ENCODE results near the gene FAT3. TPM values are rescaled to one million over a fixed set of nuclear protein-coding genes. Genes with fewer than 3 reads are reported as not detected.
A peak's percentile ranks its signal among the peaks of the same experiment; 100 is the strongest.

The FAT3 gene
- 1.7 and 2.2 TPM in 2 replicates for total RNA-seq (ENCODE audit: low replicate concordance)

DNA sequence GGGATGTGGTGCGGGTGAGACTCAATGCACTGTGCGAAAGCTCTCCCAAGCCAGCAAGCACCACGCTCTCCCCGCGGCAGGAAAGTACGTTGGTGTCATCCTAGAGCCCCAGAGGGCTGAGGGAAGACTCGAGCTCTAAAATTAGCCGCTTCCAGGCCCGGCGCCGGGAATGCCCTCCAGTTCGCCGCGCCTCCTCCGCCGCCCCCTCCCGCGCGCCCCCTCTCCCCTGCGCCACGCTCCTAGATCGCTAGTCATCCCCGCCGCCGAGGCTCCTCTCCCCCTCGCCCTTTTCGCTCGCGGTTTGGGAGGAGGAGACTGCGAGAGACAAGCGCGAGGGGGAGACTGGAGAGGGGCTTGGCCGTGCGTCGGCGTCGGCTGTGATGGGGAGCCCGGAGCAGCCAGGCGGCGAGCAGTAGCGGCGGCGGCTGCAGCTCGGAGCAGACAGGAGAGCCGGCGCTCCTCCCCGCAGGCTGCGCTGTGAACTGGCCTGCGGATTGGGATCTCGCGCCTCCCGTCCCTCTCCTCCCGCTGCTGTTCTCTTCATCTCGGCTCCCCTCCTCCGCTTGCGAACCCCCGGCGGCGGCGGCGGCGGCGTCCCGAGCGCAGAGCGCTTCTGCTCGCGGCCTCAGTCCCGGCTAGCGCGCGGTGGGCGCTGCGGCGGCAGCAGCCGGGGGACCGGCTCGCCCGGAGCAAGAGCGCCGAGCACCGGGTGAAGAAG is at the start of gene FAT3:
TSS of gene FAT3 (plus strand) at position 412 of the 718 bp plus-strand sequence. CDS start 127,295 bp downstream, outside the sequence.
- TF ChIP-seq, protein P1, sequence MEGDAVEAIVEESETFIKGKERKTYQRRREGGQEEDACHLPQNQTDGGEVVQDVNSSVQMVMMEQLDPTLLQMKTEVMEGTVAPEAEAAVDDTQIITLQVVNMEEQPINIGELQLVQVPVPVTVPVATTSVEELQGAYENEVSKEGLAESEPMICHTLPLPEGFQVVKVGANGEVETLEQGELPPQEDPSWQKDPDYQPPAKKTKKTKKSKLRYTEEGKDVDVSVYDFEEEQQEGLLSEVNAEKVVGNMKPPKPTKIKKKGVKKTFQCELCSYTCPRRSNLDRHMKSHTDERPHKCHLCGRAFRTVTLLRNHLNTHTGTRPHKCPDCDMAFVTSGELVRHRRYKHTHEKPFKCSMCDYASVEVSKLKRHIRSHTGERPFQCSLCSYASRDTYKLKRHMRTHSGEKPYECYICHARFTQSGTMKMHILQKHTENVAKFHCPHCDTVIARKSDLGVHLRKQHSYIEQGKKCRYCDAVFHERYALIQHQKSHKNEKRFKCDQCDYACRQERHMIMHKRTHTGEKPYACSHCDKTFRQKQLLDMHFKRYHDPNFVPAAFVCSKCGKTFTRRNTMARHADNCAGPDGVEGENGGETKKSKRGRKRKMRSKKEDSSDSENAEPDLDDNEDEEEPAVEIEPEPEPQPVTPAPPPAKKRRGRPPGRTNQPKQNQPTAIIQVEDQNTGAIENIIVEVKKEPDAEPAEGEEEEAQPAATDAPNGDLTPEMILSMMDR (IDR thresholded peaks at IDR 0.05; ENCODE audit: insufficient read depth, low read length), result no peak
- no peak within 1 kb of the TSS for H3K4me3 ChIP-seq (ENCODE audit: low read depth, low read length)
- no peak for DNase-seq (ENCODE audit: low read depth)

DNA sequence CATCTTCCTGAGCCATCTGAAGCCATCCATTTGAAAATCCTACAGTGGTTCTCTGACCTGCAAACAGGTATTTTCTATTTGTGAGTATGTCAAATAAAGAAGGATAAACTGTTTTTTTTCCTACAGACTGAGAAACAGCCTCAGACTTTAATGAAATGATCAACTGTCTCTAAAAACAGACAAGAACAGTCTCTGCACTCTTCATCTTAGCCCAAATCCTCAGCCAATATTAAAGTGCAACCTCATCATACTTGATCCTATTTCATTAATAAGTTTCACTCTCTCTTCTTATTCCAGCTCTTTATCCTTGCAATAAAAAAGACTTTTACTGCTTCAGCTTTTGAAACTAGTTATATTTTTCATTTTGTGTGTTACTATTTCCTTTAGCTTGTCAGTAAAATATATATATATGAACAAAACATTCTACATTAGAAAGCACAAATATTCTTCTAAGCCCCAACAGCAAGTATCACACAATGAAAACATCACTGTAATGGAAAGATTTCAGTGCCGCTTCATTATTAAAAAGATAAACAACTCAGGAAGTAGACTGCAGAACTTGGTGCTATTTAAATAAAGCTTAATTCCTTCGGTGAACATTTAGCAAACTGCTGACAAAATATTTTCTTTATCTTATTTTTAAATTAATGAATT is 45.5 kb upstream of the FAT3 start:
- no peak overlapping the region for H3K4me3 ChIP-seq (ENCODE audit: low read depth, low read length)
- TF ChIP-seq, protein P1 (IDR thresholded peaks at IDR 0.05; ENCODE audit: insufficient read depth, low read length), result no peak
- DNase-seq (ENCODE audit: low read depth), result no peak

DNA sequence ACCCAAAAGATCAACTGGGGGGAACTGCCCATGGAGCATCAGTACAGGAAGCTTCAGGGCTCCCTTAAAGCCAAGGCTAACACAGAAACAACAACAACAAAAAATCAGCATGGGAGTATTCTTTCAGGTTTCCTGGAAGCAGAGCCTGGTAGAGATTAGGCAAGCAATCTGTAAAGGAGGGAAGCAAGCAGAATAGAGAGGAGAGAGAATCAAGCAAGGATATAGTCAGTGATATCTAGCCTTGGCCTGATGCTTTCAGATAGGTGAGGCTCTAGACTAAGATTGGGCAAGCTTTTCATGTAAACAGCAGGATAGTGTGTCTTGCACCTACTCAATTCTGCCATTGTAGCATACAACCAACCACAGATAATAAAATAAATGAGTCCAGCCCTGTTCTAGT is 44.4 kb upstream of the FAT3 start:
- no peak for DNase-seq (ENCODE audit: low read depth)

DNA sequence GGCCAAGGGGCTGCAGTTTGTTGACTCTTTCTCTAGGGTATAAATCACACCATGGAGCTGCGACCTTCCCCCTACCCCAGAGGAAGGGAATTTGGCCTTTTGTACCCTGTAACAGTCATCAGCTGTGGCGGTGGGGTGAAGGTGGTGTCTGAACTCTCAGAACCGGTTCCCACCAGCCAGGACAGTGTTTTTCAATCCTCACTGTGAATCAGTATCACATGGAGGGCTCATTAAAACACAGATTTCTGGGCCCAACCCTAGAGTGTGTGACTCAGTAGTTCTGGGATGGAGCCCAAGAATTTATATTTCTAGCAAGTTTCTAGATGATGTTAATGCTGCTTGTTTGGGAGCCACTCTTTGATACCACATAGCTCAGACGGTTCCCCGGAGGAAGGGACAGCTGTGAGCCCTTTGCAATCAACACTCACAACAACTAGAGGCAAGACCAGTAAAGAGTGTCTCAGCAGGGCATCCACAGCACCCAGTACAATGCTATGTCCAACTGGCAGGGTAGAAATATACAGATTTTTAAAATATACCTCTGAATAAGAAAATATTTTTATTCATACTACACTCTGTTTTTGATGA is 43.9 kb upstream of the FAT3 start:
- no peak overlapping the region for H3K4me3 ChIP-seq (ENCODE audit: low read depth, low read length)
- DNase-seq (ENCODE audit: low read depth), result peak; percentile 23
- TF ChIP-seq, protein P1 (IDR thresholded peaks at IDR 0.05; ENCODE audit: insufficient read depth, low read length), result no peak

More for the DNA sequence above, 44.4 kb upstream of the FAT3 start:
- H3K4me3 ChIP-seq (ENCODE audit: low read depth, low read length), result no peak overlapping the region
- TF ChIP-seq, protein P1 (IDR thresholded peaks at IDR 0.05; ENCODE audit: insufficient read depth, low read length), result no peak

DNA sequence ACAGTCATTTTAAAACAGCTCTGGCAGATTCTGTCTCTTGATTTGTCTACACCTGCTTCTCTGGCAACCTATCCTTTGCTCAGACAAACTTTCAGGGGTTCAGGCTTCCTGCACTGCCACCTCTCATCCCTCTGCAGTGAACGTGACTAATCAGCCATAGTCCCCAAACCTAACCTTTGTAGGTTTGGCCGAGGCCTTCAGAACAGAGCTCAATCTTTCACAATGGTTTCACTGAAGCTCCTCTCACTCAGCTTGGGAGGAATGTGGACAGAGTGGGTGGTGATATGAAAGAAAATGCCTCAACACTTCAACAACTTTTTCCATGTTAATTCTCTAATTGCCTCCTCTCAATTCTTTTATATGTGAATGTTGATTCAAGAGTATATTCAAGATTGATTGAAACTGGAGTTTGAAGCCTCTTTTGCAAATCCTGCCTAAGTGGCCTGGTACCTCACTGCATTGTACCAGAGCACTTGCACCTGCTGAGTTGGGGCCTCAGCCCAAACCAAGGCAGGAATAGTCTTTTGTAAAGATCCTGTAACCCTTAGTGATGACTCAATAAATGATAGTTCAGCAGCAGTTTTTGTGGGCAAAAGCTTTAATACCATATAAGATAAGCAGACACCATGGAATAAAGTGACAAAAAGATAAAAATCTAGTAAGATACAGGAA is 33.9 kb upstream of the FAT3 start:
- no peak overlapping the region for H3K4me3 ChIP-seq (ENCODE audit: low read depth, low read length)
- TF ChIP-seq, protein P1 (IDR thresholded peaks at IDR 0.05; ENCODE audit: insufficient read depth, low read length), result no peak
- DNase-seq (ENCODE audit: low read depth), result no peak

DNA sequence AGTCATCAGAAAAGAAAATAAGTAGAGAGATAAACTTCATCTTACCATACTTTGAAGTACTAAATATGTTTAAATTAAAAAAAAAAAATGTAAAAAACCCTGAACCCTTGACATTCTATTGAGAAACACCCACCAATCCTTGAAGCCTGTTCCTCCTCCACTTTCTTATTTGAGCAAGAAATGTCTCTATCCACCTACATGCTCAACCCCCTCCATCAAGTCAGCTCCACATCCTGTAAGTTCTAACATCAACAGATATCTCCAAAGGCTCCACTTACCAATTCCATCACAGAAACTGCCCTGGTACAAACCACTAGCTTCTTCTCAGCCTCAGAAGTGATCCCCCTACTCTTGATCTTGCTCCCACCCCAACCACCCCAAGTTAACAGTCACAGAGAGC is 32.5 kb upstream of the FAT3 start:
- no peak for DNase-seq (ENCODE audit: low read depth)
- TF ChIP-seq, protein P1 (IDR thresholded peaks at IDR 0.05; ENCODE audit: insufficient read depth, low read length), result no peak
- no peak overlapping the region for H3K4me3 ChIP-seq (ENCODE audit: low read depth, low read length)
